Panc1 (cell line): ENCODE results near the gene EIF4EBP3.

ENCODE experiments used
- POLR2AphosphoS5 ChIP-seq: IDR thresholded peaks from 2 replicates; pipeline ENCODE4 v1.6.1; 2012; ENCODE audit warnings: mild to moderate bottlenecking, low read depth, low read length, moderate library complexity
- REST ChIP-seq, 2 experiments: IDR thresholded peaks; 2 replicates each; pipeline ENCODE4 v1.6.1; 2011 to 2012; ENCODE audit warnings: low read depth in 2 of 2, control low read depth in 1 of 2, low read length in 1 of 2, mild to moderate bottlenecking in 1 of 2, moderate library complexity in 1 of 2; ENCODE audit not compliant: insufficient read depth in 1 of 2
- TF ChIP-seq, protein P1 (sequence below): fragments of 450-650 bp; IDR thresholded peaks from 2 replicates; pipeline ENCODE4 v1.5.1; 2017; ENCODE audit warnings: mild to moderate bottlenecking

- TF ChIP-seq, protein P1, sequence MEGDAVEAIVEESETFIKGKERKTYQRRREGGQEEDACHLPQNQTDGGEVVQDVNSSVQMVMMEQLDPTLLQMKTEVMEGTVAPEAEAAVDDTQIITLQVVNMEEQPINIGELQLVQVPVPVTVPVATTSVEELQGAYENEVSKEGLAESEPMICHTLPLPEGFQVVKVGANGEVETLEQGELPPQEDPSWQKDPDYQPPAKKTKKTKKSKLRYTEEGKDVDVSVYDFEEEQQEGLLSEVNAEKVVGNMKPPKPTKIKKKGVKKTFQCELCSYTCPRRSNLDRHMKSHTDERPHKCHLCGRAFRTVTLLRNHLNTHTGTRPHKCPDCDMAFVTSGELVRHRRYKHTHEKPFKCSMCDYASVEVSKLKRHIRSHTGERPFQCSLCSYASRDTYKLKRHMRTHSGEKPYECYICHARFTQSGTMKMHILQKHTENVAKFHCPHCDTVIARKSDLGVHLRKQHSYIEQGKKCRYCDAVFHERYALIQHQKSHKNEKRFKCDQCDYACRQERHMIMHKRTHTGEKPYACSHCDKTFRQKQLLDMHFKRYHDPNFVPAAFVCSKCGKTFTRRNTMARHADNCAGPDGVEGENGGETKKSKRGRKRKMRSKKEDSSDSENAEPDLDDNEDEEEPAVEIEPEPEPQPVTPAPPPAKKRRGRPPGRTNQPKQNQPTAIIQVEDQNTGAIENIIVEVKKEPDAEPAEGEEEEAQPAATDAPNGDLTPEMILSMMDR = no peak
- no peak for TF ChIP-seq POLR2AphosphoS5
- TF ChIP-seq REST (IDR thresholded peaks at IDR 0.05; ENCODE audit: insufficient read depth in 1 of 2, low read depth in 2 of 2, low read length in 1 of 2) = no peak
Measured at GRCh38 chr5:140587495-140587894, 40.0 kb downstream of the EIF4EBP3 start.
